Mesenchymal stem cell (in vitro differentiated cells and primary cell): ENCODE measurements around the gene CLDN14.

Experiments used
- DNase-seq: peaks from one replicate; pipeline ENCODE4 v3.0.0-alpha.2; 2013
- H2AFZ ChIP-seq: one replicate; pipeline ENCODE4 v1.6.1; 2013; ENCODE audit warnings: low read depth, mild to moderate bottlenecking, control low read depth, inconsistent platforms, low read length, moderate library complexity
- H2AK5ac ChIP-seq: 2 replicates; pipeline ENCODE4 v1.6.1; 2013; ENCODE audit warnings: low read length, moderate library complexity, mild to moderate bottlenecking, inconsistent platforms; ENCODE audit not compliant: severe bottlenecking
- H2BK120ac ChIP-seq: one replicate; pipeline ENCODE4 v1.6.1; 2013; ENCODE audit warnings: low read depth, mild to moderate bottlenecking, inconsistent platforms, low read length, moderate library complexity
- H2BK12ac ChIP-seq, 2 experiments: one replicate each; pipeline ENCODE4 v1.6.1; 2013; ENCODE audit warnings: inconsistent platforms in 2 of 2, low read length in 2 of 2, mild to moderate bottlenecking in 2 of 2, moderate library complexity in 2 of 2, control low read depth in 1 of 2
- H2BK15ac ChIP-seq: one replicate; pipeline ENCODE4 v1.6.1; 2013; ENCODE audit warnings: mild to moderate bottlenecking, low read depth, inconsistent platforms; ENCODE audit not compliant: poor library complexity, severe bottlenecking
- H2BK5ac ChIP-seq: 2 replicates; pipeline ENCODE4 v1.6.1; 2013; ENCODE audit warnings: low read depth, mild to moderate bottlenecking, low read length, control low read depth, inconsistent platforms; ENCODE audit not compliant: poor library complexity, severe bottlenecking
- H3K14ac ChIP-seq, 2 experiments: one replicate each; pipeline ENCODE4 v1.6.1; 2013; ENCODE audit warnings: inconsistent platforms in 2 of 2, low read length in 2 of 2, control low read depth in 1 of 2, mild to moderate bottlenecking in 1 of 2, moderate library complexity in 1 of 2
- H3K18ac ChIP-seq, 2 experiments: one replicate each; pipeline ENCODE4 v1.6.1; 2013; ENCODE audit warnings: inconsistent platforms in 2 of 2, low read length in 2 of 2, control low read depth in 1 of 2, low read depth in 1 of 2, mild to moderate bottlenecking in 1 of 2
- H3K23ac ChIP-seq, 2 experiments: one replicate each; pipeline ENCODE4 v1.6.1; 2013; ENCODE audit warnings: inconsistent platforms in 2 of 2, low read length in 2 of 2, mild to moderate bottlenecking in 2 of 2, moderate library complexity in 2 of 2, control low read depth in 1 of 2
- H3K27ac ChIP-seq: 2 replicates; pipeline ENCODE4 v1.5.1; 2013; ENCODE audit warnings: mild to moderate bottlenecking, moderate library complexity, low read length, control low read depth, inconsistent platforms; ENCODE audit not compliant: poor library complexity, severe bottlenecking
- H3K27me3 ChIP-seq, 2 experiments: 2 replicates each; pipeline versions ENCODE4 v1.6.1 to v1.7.0; 2013; ENCODE audit warnings: low read length in 2 of 2, mild to moderate bottlenecking in 2 of 2, moderate library complexity in 2 of 2, control low read depth in 1 of 2, inconsistent platforms in 1 of 2; ENCODE audit not compliant: control insufficient read depth in 1 of 2, insufficient read depth in 1 of 2
- H3K36me3 ChIP-seq, 2 experiments: 2 replicates each; pipeline versions ENCODE4 v1.6.1 to v1.7.0; 2013; ENCODE audit warnings: low read length in 2 of 2, control low read depth in 1 of 2, inconsistent platforms in 1 of 2, low read depth in 1 of 2, mild to moderate bottlenecking in 1 of 2; ENCODE audit not compliant: insufficient read depth in 2 of 2, control insufficient read depth in 1 of 2
- H3K4ac ChIP-seq, 2 experiments: one replicate each; pipeline ENCODE4 v1.6.1; 2013; ENCODE audit warnings: inconsistent platforms in 2 of 2, low read length in 2 of 2, mild to moderate bottlenecking in 2 of 2, moderate library complexity in 2 of 2, control low read depth in 1 of 2, low read depth in 1 of 2
- H3K4me1 ChIP-seq: 2 replicates; pipeline ENCODE4 v1.6.1; 2013; ENCODE audit warnings: low read depth, low read length, control low read depth; ENCODE audit not compliant: control insufficient read depth, insufficient read depth
- H3K4me2 ChIP-seq: 2 replicates; pipeline ENCODE4 v1.6.1; 2013; ENCODE audit warnings: low read length, mild to moderate bottlenecking, inconsistent platforms; ENCODE audit not compliant: poor library complexity, severe bottlenecking
- H3K4me3 ChIP-seq, 2 experiments: 2 replicates each; pipeline versions ENCODE4 v1.5.1 to v1.7.0; 2013; ENCODE audit warnings: low read length in 2 of 2, mild to moderate bottlenecking in 2 of 2, control low read depth in 1 of 2, low read depth in 1 of 2; ENCODE audit not compliant: insufficient read depth in 1 of 2
- H3K79me1 ChIP-seq: replicated peaks from 2 replicates; pipeline ENCODE4 v1.6.1; 2013; ENCODE audit warnings: mild to moderate bottlenecking, control low read depth, low read length, inconsistent platforms; ENCODE audit not compliant: poor library complexity, severe bottlenecking
- H3K9ac ChIP-seq: 2 replicates; pipeline ENCODE4 v1.7.0; 2013; ENCODE audit warnings: mild to moderate bottlenecking, low read length, moderate library complexity
- H3K9me3 ChIP-seq: 2 replicates; pipeline ENCODE4 v1.7.0; 2013; ENCODE audit warnings: mild to moderate bottlenecking, low read length; ENCODE audit not compliant: control insufficient read depth
- H4K8ac ChIP-seq: one replicate; pipeline ENCODE4 v1.6.1; 2013; ENCODE audit warnings: inconsistent platforms, mild to moderate bottlenecking, low read length, moderate library complexity
- H4K91ac ChIP-seq: one replicate; pipeline ENCODE4 v1.6.1; 2013; ENCODE audit warnings: mild to moderate bottlenecking, low read length, inconsistent platforms
- WGBS: methylation state at CpG from one replicate; pipeline ENCODE4 v1.1.7; 2013; ENCODE audit warnings: mixed read lengths; 5-methylcytosine and 5-hydroxymethylcytosine counted together

Gene CLDN14

GRCh38 chr21:36427502-36427901 lies 52.4 kb downstream of the CLDN14 start:
- Histone ChIP-seq H4K8ac (no peak overlapping the region), H2AFZ (no peak overlapping the region), H3K4me1 (peaks cover 30% of the 10 kb centered on the region), H2BK15ac (no peak overlapping the region), H4K91ac (no peak overlapping the region), H3K27ac (no peak overlapping the region), H3K23ac (no peak overlapping the region), H3K36me3 (no peaks in the 10 kb centered on the region), H3K18ac (no peak overlapping the region), H3K27me3 (no peaks in the 10 kb centered on the region), H3K4me2 (no peak overlapping the region), H3K9me3 (no peaks in the 10 kb centered on the region), H3K4ac (no peak overlapping the region), H2BK12ac (no peak overlapping the region), H3K4me3 (no peak overlapping the region), H3K9ac (no peak overlapping the region), H2AK5ac (peak overlapping the region; percentile 26), H3K79me1 (peaks cover 2% of the 10 kb centered on the region), H2BK5ac (no peak overlapping the region), H3K14ac (no peak overlapping the region), H2BK120ac (no peak overlapping the region)
- no peak for DNase-seq
- WGBS: 100% methylated on average over 4 of the region's 4 CpGs

- Histone ChIP-seq H2BK5ac (no peak overlapping the region), H4K91ac (no peak overlapping the region), H3K27ac (no peak overlapping the region), H3K9ac (no peak overlapping the region), H2AK5ac (no peak overlapping the region), H2BK12ac (no peak overlapping the region), H3K4ac (no peak overlapping the region), H3K4me3 (no peak overlapping the region), H3K14ac (no peak overlapping the region), H2AFZ (no peak overlapping the region), H2BK15ac (no peak overlapping the region), H3K27me3 (no peaks in the 10 kb centered on the region), H3K36me3 (no peaks in the 10 kb centered on the region), H2BK120ac (no peak overlapping the region), H3K4me2 (no peak overlapping the region), H3K9me3 (no peaks in the 10 kb centered on the region), H3K23ac (no peak overlapping the region), H3K18ac (no peak overlapping the region), H3K79me1 (no peaks in the 10 kb centered on the region), H4K8ac (no peak overlapping the region), H3K4me1 (peaks cover 23% of the 10 kb centered on the region)
- WGBS: 74% methylated on average over 7 of the region's 9 CpGs
- DNase-seq: peak; percentile 39
Observed at GRCh38 chr21:36425286-36425685, 54.6 kb downstream of the CLDN14 start.

- Histone ChIP-seq H4K8ac (no peak overlapping the region), H2BK120ac (no peak overlapping the region), H2AK5ac (peak overlapping the region; percentile 4), H2BK15ac (no peak overlapping the region), H3K18ac (no peak overlapping the region), H3K79me1 (no peaks in the 10 kb centered on the region), H2BK5ac (no peak overlapping the region), H3K36me3 (no peaks in the 10 kb centered on the region), H3K14ac (no peak overlapping the region), H3K23ac (no peak overlapping the region), H3K4me3 (no peak overlapping the region), H3K9ac (no peak overlapping the region), H3K4ac (no peak overlapping the region), H3K4me2 (no peak overlapping the region), H4K91ac (no peak overlapping the region), H3K27ac (no peak overlapping the region), H3K9me3 (no peaks in the 10 kb centered on the region), H3K27me3 (no peaks in the 10 kb centered on the region), H3K4me1 (peaks cover 22% of the 10 kb centered on the region), H2BK12ac (no peak overlapping the region), H2AFZ (no peak overlapping the region)
- WGBS: 92% methylated on average over 8 of the region's 8 CpGs
- DNase-seq: no peak
Observed at GRCh38 chr21:36424592-36424991, 55.3 kb downstream of the CLDN14 start.

- no peaks in the 10 kb centered on the region for H3K79me1 ChIP-seq
- peak overlapping the region; percentile 37 for H2AK5ac ChIP-seq
- no peak overlapping the region for H3K4ac ChIP-seq
- no peak overlapping the region for H2AFZ ChIP-seq
- no peak overlapping the region for H2BK120ac ChIP-seq
- H4K91ac ChIP-seq: no peak overlapping the region
- no peak overlapping the region for H3K14ac ChIP-seq
- H3K4me3 ChIP-seq: no peak overlapping the region
- no peak overlapping the region for H4K8ac ChIP-seq
- no peaks in the 10 kb centered on the region for H3K36me3 ChIP-seq
- no peak overlapping the region for H3K23ac ChIP-seq
- H2BK12ac ChIP-seq: no peak overlapping the region
- H3K18ac ChIP-seq: no peak overlapping the region
- no peak overlapping the region for H3K4me2 ChIP-seq
- H3K9ac ChIP-seq: no peak overlapping the region
- no peak overlapping the region for H2BK5ac ChIP-seq
- peaks cover 16% of the 10 kb centered on the region for H3K4me1 ChIP-seq
- DNase-seq: no peak
- no peaks in the 10 kb centered on the region for H3K27me3 ChIP-seq
- no peak overlapping the region for H3K27ac ChIP-seq
- WGBS: 97% methylated on average over 12 of the region's 12 CpGs
- no peak overlapping the region for H2BK15ac ChIP-seq
- H3K9me3 ChIP-seq: no peaks in the 10 kb centered on the region
Observed at GRCh38 chr21:36423771-36424433, 56.0 kb downstream of the CLDN14 start.
